Raji (cell line): ENCODE data around the gene M1AP.

Experiments
- POLR2A ChIP-seq: IDR thresholded peaks from 2 replicates; pipeline ENCODE4 v1.6.1; 2011; ENCODE audit warnings: low read depth, low read length, control low read depth; ENCODE audit not compliant: insufficient read depth

The M1AP gene

DNA sequence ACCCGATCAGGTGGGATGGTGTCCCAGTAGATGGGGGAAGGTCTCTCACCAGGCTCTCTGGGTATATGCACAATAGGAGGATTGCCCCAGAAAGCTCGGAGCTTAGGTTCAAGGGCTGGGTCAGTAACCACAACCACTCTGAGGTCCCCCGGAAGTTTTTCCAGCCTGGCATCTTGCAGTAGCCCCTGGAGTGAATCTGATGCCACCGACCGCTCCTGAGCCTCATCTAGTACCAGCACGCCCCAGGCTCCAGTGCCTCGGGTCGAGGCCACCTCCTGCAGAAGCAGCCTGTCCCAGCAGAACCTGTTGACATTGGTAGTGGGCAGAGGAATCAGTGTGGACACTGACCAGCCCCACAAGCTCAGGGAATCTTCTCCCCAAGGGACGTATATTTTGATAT is 124.1 kb downstream of the M1AP start:
- TF ChIP-seq POLR2A: no peak

DNA sequence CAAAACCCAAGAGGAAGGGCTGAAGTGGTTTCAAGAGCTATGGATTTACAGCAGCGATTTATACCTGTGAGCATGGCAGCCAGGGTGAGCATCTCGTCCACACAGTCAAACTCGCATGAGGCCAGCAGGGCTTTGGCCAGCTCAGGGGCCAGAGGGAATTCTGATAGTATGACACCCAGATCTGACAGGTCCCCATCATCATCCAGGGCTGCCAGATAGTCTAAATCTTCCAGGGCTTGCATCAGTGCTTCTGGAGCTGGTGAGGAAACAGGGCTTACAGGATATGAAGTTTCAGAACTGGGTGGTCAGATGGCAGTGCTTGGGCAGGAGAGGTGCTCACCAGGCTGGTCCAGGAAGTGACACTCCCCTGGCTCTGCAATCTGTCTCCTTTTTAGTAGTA is 125.6 kb downstream of the M1AP start:
- TF ChIP-seq POLR2A: no peak

DNA sequence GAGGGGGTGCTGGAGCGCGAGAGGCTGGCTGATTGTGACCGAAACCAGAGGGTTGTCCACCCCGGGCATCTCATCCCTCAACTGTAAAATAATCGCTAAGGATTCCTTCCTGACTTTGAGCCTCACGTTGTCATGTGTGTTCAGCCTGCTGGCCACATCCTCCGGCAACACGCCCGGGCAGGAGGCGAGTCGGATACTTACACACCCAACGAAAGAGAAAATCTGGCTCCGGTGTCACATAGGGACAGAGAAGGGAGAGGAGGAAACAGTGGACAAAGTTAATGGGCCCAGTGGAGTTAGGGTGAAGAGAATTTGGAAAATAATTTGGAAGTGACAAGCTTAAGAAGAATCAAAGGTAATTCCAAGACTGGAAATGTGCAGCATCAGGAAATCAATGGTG is 131.5 kb downstream of the M1AP start:
- no peak for TF ChIP-seq POLR2A

DNA sequence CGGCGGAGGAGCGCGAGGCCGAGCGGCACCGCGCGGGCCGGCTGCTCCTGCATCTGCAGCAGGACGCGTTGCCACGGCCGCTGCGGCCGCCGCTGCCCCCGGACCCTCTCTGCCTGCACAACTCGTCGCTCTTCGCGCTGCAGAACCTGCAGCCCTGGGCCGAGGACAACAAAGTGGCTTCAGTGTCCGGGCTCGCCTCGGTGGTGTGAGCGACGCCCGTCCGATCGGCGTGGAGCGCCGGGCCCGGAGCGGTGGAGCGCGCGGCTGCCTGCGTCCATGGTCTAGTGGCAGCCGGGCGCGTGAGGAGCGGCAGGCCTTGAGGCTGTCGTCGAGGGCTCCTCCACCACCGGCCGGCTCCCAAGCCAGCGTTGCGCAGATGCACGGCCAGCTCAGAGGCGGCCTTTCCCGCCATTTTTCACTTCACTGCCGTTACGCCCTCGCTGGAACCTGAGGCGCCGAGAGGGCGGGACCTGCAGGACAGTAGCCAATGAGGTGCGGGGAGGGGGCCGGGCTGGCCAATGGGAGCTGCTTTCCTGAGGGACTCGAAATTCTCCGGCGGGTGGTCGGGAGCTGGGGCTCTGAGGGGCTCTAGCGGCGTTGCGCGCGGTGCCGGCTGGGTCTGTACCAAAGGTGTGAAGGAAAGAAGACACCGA is 132.0 kb downstream of the M1AP start:
- TF ChIP-seq POLR2A: no peak

DNA sequence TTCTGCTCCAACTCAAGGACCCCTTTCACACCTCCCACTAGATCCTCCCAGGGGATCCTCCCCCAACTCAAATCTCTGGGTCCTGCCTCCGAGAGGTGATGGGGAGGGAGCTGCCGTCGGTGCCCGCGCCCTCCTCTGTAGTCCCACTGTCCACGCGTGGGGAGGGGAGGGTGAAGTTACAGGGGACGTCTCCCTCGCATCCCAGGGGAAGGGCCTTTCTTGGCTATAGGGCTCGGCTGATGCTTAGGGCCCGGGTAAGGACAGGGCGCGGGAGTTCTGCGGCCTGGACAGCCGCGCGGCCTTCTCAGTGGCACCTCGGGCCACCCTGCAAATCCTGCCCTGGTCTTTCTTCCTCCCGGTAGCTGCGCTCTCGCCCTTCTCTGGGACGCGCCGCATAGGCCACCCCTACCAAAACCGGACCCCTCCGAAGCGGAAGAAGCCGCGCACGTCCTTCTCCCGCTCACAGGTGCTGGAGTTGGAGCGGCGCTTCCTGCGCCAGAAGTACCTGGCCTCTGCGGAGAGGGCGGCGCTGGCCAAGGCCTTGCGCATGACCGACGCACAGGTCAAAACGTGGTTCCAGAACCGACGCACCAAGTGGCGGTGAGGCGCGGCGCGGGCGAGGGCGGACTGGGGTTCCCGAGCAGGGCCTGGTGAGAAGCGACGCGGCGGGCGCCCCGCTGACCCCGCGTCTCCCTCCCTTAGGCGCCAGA is 132.7 kb downstream of the M1AP start:
- TF ChIP-seq POLR2A: no peak

DNA sequence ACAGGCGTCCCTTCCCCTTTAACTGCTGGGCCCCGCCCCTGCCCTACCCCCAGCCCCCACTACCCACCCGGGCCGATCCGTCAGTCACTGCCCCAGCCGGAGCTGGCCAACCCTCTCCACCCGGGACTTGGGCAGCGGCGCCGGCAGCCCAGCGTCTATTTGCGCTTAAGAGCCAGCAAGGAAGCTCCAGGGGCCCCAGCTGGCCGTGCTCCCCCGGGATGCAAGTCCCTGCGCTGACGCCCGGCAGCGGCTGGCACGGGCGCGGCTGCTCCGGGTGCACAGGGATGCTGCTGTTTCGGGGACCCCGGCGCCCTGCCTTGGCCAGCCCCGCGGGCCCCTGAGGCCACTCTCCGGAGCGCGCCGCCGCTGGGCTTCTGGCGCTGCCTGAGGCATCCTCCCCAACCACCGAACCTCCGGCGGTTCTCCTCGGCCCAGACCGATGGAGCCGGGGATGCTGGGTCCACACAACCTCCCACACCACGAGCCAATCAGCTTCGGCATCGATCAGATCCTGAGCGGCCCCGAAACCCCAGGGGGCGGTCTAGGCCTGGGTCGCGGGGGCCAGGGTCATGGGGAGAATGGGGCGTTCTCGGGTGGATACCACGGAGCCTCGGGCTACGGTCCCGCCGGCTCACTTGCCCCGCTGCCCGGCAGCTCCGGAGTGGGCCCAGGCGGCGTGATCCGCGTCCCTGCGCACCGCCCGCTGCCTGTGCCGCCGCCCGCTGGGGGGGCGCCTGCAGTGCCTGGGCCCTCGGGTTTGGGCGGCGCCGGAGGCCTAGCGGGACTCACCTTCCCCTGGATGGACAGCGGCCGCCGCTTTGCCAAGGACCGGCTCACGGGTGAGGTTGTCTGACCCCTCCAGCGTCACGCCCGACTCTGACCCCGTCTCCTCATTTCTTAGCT is 133.5 kb downstream of the M1AP start, which contains the start of gene TLX2:
TLX2 (plus strand) TSS at position 83 of the 903 bp plus-strand sequence; CDS start at position 440, 357 bp downstream.
- TF ChIP-seq POLR2A: no peak

DNA sequence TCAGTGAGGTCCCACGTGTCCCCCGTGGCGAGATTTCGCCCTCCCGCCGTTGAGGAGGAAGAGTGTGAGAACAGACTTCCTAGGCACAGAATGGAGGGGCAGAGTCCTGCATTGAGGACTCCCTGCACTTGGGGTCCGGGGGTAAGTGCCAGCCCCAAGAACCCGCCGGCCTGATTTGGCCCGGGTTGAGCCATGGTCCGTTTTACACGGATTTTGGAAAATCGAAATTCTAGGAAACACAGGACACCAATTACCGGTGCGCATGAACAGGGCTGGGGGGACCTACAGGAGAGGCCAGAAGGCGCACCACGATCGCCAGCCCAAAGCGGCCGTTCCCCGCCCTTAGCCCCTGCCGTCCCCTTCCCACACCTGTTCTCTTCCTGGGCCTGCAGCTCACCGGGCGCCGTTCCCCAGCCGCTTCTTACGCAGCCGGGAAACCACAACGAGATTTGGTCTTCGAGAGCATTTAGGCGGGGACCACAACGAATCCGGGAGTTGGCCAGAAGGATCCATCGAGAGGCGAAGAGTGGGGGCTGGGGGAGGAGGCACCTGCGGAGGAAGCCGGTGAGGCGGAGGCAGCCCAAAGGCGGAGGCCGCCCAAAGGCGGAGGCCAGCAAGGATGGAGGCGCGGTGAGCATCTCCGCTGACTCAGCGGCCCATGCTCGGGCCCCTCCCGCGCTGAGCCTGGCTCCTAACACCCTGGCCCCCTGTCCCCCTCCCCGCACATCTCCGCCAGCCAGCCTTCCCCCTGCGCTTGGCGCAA is 134.3 kb downstream of the M1AP start:
- TF ChIP-seq POLR2A: no peak

DNA sequence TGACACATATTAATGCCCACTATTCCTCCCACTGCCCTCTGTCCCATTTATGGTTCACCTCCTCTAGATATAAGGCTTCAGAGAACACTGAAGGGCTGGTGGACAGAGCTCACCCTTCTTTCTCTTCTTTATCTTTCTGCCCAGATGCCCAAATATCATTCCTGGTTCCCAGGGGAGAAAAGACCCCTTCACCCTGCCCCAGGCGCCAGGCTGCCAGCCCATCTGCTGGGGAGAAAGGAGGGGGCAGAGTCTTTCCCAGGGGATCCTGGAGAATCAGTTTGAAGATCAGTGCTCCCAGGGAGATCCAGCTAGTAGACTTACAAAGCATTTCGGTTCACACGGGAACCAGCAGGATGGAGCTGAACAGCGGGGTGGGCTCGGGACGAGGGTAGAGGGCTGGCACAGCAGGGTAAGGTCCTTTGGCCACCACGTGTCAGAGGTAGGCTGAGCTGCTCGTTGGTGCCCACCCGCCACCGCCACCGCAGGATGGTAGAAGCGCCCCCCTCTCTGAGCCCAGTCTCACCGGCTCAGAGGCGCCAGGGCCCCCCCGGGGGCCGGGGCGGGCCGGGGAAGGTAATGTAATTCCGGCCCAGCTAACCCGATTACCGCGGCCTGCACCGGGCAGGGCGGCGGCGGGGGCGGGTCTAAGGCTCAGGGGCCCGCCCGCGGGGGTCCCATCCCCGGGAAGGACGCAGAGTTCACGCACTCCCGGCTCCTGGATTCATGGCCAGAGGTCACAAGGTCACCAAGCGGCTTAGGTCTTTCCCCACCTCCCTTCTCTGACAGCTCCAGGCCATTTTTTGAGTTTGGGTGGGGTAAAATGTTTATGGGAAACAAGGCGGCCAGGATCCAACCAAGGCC is 135.2 kb downstream of the M1AP start:
- TF ChIP-seq POLR2A: no peak

DNA sequence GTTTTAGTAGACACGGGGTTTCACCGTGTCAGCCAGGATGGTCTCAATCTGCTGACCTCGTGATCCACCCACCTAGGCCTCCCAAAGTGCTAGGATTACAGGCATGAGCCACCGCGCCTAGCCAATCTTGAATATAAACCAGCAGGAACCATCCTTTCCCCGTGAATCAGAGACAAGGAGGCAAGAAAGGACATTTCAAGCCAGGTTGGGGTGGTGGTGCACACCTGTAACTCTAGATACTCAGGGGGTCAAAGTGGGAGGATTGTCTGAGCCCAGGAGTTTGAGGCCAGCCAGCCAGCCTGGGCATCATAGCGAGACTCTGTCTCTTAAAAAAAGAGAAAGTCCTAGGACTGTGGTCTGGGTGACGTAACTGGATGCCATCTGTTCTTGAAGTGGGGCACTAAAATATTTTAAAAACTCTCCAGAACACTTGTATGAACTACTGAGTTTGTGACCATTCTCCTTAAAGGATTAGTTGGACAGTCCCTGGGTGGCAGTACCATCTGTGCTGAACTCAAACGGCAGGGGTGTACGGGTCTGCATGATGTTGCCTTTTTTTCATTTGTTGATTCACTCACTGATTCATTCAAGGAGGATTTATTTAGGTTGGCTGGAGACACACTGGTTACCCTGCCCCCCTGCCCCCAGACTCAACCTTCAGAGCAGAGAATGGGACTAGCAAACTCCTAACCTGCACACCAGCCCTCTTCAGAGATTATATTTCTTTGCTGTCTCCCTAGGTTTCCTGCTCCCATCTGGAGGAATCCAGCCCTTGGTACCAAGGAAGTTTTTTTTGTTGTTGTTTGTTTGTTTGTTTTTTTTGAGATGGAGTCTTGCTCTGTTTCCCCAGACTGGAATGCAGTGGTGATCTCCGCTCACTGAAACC is 136.8 kb downstream of the M1AP start:
- no peak for TF ChIP-seq POLR2A

DNA sequence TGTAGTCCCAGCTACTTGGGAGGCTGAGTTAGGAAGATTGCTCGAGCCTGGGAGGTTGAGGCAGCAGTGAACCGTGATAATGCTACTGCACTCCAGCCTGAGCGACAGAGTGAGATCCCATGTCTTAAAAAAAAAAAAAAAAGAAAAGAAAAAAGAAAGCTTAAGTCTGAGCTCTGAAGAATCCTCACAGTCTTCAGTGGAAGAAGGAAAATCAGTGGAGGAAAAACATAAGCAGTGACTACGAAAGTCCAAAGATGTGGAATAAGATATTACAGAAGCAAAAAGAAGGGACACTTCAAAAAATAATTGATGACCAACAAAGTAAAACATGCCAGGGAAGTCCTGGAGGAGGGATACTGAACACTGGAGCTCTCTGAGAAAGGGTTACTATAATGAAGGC is 137.9 kb downstream of the M1AP start:
- TF ChIP-seq POLR2A: no peak

DNA sequence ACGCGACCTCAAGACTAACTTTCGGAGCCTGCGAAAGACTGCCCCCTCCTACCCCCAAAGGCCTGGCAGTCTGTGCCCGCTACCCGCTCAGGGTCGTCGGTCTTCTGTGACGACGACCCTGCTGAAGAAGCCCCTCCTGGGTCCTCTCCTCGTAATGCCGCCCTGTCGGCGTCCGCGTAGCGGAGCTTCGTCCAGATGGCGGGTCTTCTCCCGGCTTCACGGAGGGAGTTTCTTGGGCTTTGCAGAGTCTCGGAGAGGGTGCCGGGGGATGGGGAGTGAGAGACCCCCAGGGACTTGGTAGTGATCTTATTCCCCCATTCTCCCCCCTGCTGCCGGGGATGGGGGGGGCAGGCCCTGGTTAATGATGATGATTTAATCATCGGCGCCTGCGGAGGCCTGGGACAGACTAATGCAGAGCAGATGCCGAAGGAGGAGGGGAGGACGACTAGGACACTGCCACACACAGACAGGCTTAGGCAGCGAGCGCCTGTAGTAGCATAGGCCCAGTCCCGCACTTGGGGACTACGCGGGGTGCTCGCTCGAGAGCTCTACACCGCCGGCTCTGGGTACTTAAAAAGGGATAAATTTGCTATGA is 140.1 kb downstream of the M1AP start:
- TF ChIP-seq POLR2A: no peak
